Endothelial cell of umbilical vein (primary cell): ENCODE data around the gene TP73. TPM values are rescaled to one million over a fixed set of nuclear protein-coding genes. Genes with fewer than 3 reads are reported as not detected.

Experiments used
- BruUV-seq: library from RNA; stranded (reverse); fragments of 400-500 nt; replicated peaks from 2 replicates; lab custom pipeline; 2021; lab: Mats Ljungman, UMichigan
- CTCF ChIA-PET: fragments of 300-600, 350-600 bp; sonication (Branson Sonifier 250); formaldehyde crosslinking; loops from one replicate; lab custom pipeline; 2021; ENCODE audit warnings: antibody characterized with exemption, inconsistent platforms; lab: Charles Lee
- POLR2A ChIA-PET: fragments of 300-600, 350-600 bp; sonication (Branson Sonifier 250); formaldehyde crosslinking; loops from one replicate; lab custom pipeline; 2021; ENCODE audit warnings: antibody characterized with exemption, inconsistent platforms; lab: Charles Lee
- DNase-seq: peaks from one replicate; pipeline ENCODE4 v3.0.0-alpha.2; 2011; ENCODE audit warnings: low read depth, low spot score
- FAIRE-seq: peaks from 2 replicates; lab custom pipeline; 2011; peaks lifted over from hg19 to GRCh38; lab: Jason Lieb, UNC
- H2AFZ ChIP-seq: 2 replicates; pipeline ENCODE4 v1.6.0; 2012; ENCODE audit warnings: low read depth, low read length, control low read depth, inconsistent platforms
- H3K27ac ChIP-seq: 2 replicates; pipeline ENCODE4 v1.5.1; 2011; ENCODE audit warnings: low read depth, mild to moderate bottlenecking, control low read depth, low read length, moderate library complexity; ENCODE audit not compliant: insufficient read depth
- H3K27me3 ChIP-seq, 2 experiments: 2 replicates each; pipeline versions ENCODE4 v1.6.0 to v1.6.1; 2011; ENCODE audit warnings: low read length in 2 of 2, mixed read lengths in 1 of 2; ENCODE audit not compliant: control insufficient read depth in 2 of 2, insufficient read depth in 2 of 2
- H3K36me3 ChIP-seq, 2 experiments: 2 replicates in 1 of 2; 3 replicates in 1 of 2; pipeline ENCODE4 v1.5.1; 2011; ENCODE audit warnings: low read length in 2 of 2, mild to moderate bottlenecking in 1 of 2, moderate library complexity in 1 of 2; ENCODE audit not compliant: control insufficient read depth in 2 of 2, insufficient read depth in 2 of 2; ENCODE audit errors: extremely low read depth in 1 of 2
- H3K4me1 ChIP-seq: 3 replicates; pipeline ENCODE4 v1.5.1; 2011; ENCODE audit warnings: mild to moderate bottlenecking, low read length; ENCODE audit not compliant: control insufficient read depth, insufficient read depth; ENCODE audit errors: extremely low read depth
- H3K4me2 ChIP-seq: 2 replicates; pipeline ENCODE4 v1.6.1; 2011; ENCODE audit warnings: low read length, control low read depth, mixed read lengths; ENCODE audit not compliant: insufficient read depth
- H3K4me3 ChIP-seq, 3 experiments: fragments of 200-600 bp in 1 of 3; sonication (generic), shearing (Covaris generic) in 1 of 3; replicated peaks in 1 of 3; 2 replicates each; pipeline ENCODE4 v1.5.1; 2011 to 2016; ENCODE audit warnings: control low read depth in 3 of 3, low read length in 3 of 3, mild to moderate bottlenecking in 2 of 3, inconsistent platforms in 1 of 3, low read depth in 1 of 3, moderate library complexity in 1 of 3; ENCODE audit not compliant: insufficient read depth in 1 of 3
- H3K79me2 ChIP-seq: 2 replicates; pipeline ENCODE4 v1.6.0; 2012; ENCODE audit warnings: low read length, inconsistent platforms; ENCODE audit not compliant: control insufficient read depth, insufficient read depth
- H3K9ac ChIP-seq: replicated peaks from 2 replicates; pipeline ENCODE3; 2011; ENCODE audit warnings: low read length, control low read depth; ENCODE audit not compliant: insufficient read depth; ENCODE audit errors: extremely low read depth
- H3K9me1 ChIP-seq: replicated peaks from 3 replicates; pipeline ENCODE4 v1.6.0; 2011; ENCODE audit warnings: mild to moderate bottlenecking, low read length; ENCODE audit not compliant: control insufficient read depth, insufficient read depth; ENCODE audit errors: extremely low read depth
- H3K9me3 ChIP-seq: replicated peaks from 2 replicates; pipeline ENCODE4 v1.5.1; 2012; ENCODE audit warnings: low read length, inconsistent platforms; ENCODE audit not compliant: control insufficient read depth, insufficient read depth
- H4K20me1 ChIP-seq: replicated peaks from 2 replicates; pipeline ENCODE3; 2011; ENCODE audit warnings: mild to moderate bottlenecking, low read length; ENCODE audit not compliant: control insufficient read depth, insufficient read depth; ENCODE audit errors: extremely low read depth
- CTCF ChIP-seq, 2 donors: IDR thresholded peaks; 1 replicate in 1 of 2; 2 replicates in 1 of 2; pipeline ENCODE4 v1.5.1; 2011; ENCODE audit warnings: low read length in 2 of 2, mild to moderate bottlenecking in 2 of 2, moderate library complexity in 2 of 2, control low read depth in 1 of 2, inconsistent platforms in 1 of 2, low read depth in 1 of 2; ENCODE audit not compliant: insufficient read depth in 1 of 2; ENCODE audit errors: extremely low read depth in 1 of 2
- EZH2 ChIP-seq: IDR thresholded peaks from 2 replicates; pipeline ENCODE4 v1.6.1; 2012; ENCODE audit warnings: borderline replicate concordance, low read depth, mild to moderate bottlenecking, moderate library complexity, low read length, inconsistent platforms; ENCODE audit not compliant: severe bottlenecking
- FOS ChIP-seq: IDR thresholded peaks from 2 replicates; pipeline ENCODE4 v1.6.1; 2011; ENCODE audit warnings: mild to moderate bottlenecking, low read length, moderate library complexity, borderline replicate concordance; ENCODE audit not compliant: insufficient read depth
- GATA2 ChIP-seq: IDR thresholded peaks from 2 replicates; pipeline ENCODE4 v1.7.0; 2011; ENCODE audit warnings: low read depth, mild to moderate bottlenecking, moderate library complexity, mixed read lengths, low read length; ENCODE audit not compliant: insufficient read length, insufficient read depth
- JUN ChIP-seq: IDR thresholded peaks from 2 replicates; pipeline ENCODE4 v1.6.1; 2011; ENCODE audit warnings: borderline replicate concordance, low read depth; ENCODE audit not compliant: insufficient read length, insufficient read depth
- MAX ChIP-seq: IDR thresholded peaks from 2 replicates; pipeline ENCODE4 v1.6.1; 2011; ENCODE audit not compliant: insufficient read depth, insufficient read length
- MYC ChIP-seq: IDR thresholded peaks from one replicate; pipeline ENCODE4 v1.6.1; 2011; ENCODE audit warnings: mild to moderate bottlenecking, low read depth, low read length
- POLR2A ChIP-seq: IDR thresholded peaks from 2 replicates; pipeline ENCODE4 v1.6.1; 2012; ENCODE audit warnings: low read depth, mild to moderate bottlenecking, control low read depth, low read length
- POLR2AphosphoS5 ChIP-seq: IDR thresholded peaks from 2 replicates; pipeline ENCODE4 v1.6.1; 2012; ENCODE audit warnings: low read depth, mild to moderate bottlenecking, control low read depth, low read length, moderate library complexity; ENCODE audit not compliant: insufficient read depth
- dilution Hi-C: fragments of 300-500 bp; cut with MboI; formaldehyde crosslinking; loops from one replicate; pipeline ENCODE4 v1.15.0; 2019; ENCODE audit warnings: low sequenced_read_pairs; ENCODE audit not compliant: extremely low pct_ligation_motif_present
- intact Hi-C: fragments of 100-400 bp; cut with micrococcal nuclease; formaldehyde crosslinking; loops from one replicate; pipeline ENCODE4 v1.10.0; 2022
- polyA plus RNA-seq, 4 experiments: library from polyadenylated mRNA; depleted of rRNA in 3 of 4; stranded (reverse) in 3 of 4; unstranded in 1 of 4; fragments of >200 nt; gene quantifications; 2 replicates each; pipeline versions ENCODE4 v1.2.1 to v1.2.3, GENCODE V29; 2011 to 2012; ENCODE audit warnings: missing spikeins in 1 of 4
- total RNA-seq: library from RNA; stranded (reverse); gene quantifications from 2 replicates; pipeline ENCODE4 v1.2.3, GENCODE V29; 2021

Gene TP73
- total and polyA plus RNA-seq, 2 donors (not counting 3 experiments of a cell fraction or from before 2014, with no cell fraction given) = 0.03 to 0.15 TPM

DNA sequence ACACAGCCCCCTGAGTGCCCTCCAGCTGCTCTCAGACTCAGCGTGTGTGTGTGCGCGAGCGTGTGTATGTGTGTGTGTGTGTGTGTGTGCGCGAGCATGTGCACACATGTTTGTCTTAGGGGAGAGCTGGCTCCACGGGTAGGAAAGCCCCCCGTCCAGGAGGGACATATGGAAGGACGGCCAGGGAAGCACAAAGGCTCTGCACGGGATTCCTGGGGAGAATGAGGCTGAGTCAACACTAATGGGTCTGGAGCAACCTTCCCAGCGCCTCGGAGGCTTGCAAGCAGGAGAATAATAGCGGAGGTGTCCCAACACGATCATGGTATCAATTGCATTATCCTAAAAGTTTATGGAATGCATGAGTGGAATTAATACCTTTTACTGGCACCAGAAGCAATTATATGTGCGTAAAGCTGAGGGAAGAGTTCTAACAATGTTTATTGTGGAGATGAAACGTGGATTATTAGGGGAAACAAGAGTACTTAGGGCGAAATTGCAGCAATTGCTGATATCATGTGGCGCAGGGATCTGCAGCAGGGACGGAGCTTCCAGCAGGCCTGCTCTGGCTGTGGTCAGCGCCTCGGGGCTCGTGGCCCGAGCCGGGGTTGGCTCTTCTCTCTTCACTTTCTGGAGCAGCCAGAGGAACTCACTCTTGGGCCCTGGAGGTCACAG is 59.6 kb downstream of the TP73 start:
- no TSS peak for BruUV-seq
- dilution Hi-C loops (no loop called here), intact Hi-C loops (no loop called here)
- Histone ChIP-seq H3K9me3 (no peaks in the 10 kb centered on the region), H3K9ac (no peak overlapping the region), H3K27me3 (no peaks in the 10 kb centered on the region), H3K9me1 (no peaks in the 10 kb centered on the region), H3K27ac (no peak overlapping the region), H3K79me2 (no peaks in the 10 kb centered on the region), H2AFZ (no peak overlapping the region), H3K4me3 (no peak overlapping the region), H3K36me3 (no peaks in the 10 kb centered on the region), H4K20me1 (no peaks in the 10 kb centered on the region), H3K4me2 (no peak overlapping the region), H3K4me1 (no peaks in the 10 kb centered on the region)
- POLR2A ChIA-PET = no interaction called here
- TF ChIP-seq JUN (no peak), EZH2 (no peak), FOS (no peak), POLR2AphosphoS5 (no peak)
- DNase-seq (no peak), FAIRE-seq (no peak)
- CTCF ChIA-PET = interaction anchor here (1.3 to 3.6 kb wide), 2 partner anchors 13 to 15 kb away, joined by 5 to 20 read pairs; no protein-coding TSS in a partner anchor

DNA sequence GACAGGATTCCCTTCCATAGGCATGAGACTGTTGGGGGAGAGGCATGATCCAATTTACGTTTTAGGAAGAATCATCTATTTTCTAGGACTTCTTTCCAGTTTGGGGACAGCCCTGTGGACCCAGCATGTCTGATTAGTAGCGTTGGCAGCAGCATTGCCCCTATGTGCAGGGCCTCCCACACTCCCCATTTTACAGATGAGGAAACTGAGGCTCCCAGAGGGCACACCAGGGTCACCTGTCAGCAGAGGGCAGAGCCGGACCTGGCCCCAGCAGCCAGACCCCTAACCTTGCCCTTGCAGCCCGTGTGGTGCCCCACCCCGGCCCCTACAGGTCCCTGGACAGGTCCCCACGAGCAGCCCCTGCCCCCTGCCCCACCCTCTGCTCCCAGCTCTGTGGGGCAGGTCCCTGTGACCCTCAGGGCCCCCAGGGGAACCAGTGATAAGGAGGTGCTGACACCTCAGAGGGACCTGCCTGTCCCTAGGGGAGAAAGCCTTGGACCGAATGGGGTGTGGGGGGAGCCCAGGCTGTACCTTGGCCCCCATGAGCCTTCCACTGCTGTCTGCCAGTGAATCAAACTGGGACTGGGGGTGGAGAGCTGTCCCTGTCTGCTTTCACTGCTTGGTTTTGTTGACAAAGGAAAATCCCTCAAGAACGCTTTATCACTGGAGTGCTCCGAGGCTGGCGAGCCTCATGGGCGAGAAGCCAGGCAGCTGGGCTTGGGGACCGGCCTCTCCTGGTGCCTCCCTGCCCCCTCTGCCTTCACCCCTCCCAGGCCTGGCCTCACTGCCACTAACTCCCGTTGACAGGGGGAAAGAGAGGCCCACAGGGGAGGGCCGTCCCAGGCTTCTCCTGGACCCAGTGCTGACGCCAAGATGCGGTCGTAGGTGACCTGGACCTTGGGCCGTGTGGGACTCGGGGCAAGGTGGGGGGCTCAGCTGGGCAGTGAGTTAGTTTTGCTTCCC is 60.5 kb downstream of the TP73 start:
- intact Hi-C loops = no loop called here
- no peaks in the 10 kb centered on the region for H3K27me3 ChIP-seq
- no peak overlapping the region for H3K4me2 ChIP-seq

More for the DNA sequence above, 60.5 kb downstream of the TP73 start:
- ChIA-PET POLR2A (no interaction called here), CTCF (interaction anchor here (3.6 kb wide), 1 partner anchor 12 kb away, joined by 20 read pairs; no protein-coding TSS in a partner anchor)
- Histone ChIP-seq H3K27ac (no peak overlapping the region), H3K79me2 (no peaks in the 10 kb centered on the region), H3K36me3 (no peaks in the 10 kb centered on the region), H2AFZ (no peak overlapping the region), H4K20me1 (no peaks in the 10 kb centered on the region), H3K4me1 (no peaks in the 10 kb centered on the region), H3K4me3 (no peak overlapping the region), H3K9ac (no peak overlapping the region), H3K9me3 (no peaks in the 10 kb centered on the region), H3K9me1 (no peaks in the 10 kb centered on the region)
- DNase-seq (no peak), FAIRE-seq (no peak)
- dilution Hi-C loops = no loop called here
- no peak for TF ChIP-seq MYC
- no peak for TF ChIP-seq EZH2
- TF ChIP-seq POLR2A = no peak
- no peak for TF ChIP-seq GATA2
- TF ChIP-seq FOS = no peak
- TF ChIP-seq JUN = no peak
- TF ChIP-seq POLR2AphosphoS5 = no peak
- no peak for TF ChIP-seq MAX
- TF ChIP-seq CTCF (IDR thresholded peaks at IDR 0.05; ENCODE audit: extremely low read depth in 1 of 2, insufficient read depth in 1 of 2, low read depth in 1 of 2, low read length in 2 of 2) = no peak
- no TSS peak for BruUV-seq
